GM18517 (cell line): ENCODE measurements around the gene TRMT61A.
"Not testable (repeated sequence)": the region's sequence is repeated elsewhere in the genome, so short reads cannot be mapped to it uniquely, and the experiment has no call there.

Experiments
- ATAC-seq: cut with Tn5 transposase; IDR thresholded peaks from one replicate; pipeline ENCODE4 v1.9.1; 2021; ENCODE audit warnings: mild to moderate bottlenecking, moderate library complexity; ENCODE audit not compliant: unreplicated experiment

TRMT61A gene

DNA sequence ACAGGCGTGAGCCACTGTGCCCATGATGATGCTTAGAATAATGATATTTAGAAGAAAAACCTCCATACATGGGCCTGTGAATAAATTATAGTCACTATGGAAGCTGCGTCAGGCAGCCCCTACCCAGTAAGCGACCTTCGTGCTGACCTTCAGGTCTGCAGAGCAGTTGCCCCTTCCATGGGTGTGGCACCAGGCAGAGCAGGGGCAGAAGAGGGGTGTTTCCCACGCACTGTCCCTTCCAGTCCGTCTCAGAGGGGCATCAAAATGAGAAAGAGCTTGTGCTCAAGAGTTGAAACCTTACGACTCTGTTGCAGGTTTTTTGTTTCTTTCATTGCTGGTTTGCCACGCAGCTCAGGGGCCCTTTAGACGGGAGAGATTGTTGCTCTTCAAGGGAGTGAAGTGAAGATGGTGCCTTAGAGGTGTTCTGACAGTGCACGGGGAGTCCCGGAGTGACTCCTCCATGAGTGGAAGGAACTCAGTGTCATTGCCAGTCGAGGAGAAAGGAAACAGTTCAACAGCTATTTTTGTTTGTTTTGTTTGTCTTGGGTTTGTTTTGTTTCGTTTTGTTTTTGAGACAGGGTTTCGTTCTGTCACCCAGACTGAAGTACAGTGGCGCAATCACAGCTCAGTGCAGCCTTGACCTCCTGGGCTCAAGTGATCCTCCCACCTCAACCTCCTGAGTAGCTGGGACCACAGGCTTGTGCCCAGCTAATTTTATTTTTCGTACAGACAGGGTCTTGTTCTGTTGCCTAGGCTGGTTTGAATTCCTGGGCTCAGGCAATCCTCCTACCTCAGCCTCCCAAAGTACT is 20.3 kb upstream of the TRMT61A start:
- no peak for ATAC-seq

DNA sequence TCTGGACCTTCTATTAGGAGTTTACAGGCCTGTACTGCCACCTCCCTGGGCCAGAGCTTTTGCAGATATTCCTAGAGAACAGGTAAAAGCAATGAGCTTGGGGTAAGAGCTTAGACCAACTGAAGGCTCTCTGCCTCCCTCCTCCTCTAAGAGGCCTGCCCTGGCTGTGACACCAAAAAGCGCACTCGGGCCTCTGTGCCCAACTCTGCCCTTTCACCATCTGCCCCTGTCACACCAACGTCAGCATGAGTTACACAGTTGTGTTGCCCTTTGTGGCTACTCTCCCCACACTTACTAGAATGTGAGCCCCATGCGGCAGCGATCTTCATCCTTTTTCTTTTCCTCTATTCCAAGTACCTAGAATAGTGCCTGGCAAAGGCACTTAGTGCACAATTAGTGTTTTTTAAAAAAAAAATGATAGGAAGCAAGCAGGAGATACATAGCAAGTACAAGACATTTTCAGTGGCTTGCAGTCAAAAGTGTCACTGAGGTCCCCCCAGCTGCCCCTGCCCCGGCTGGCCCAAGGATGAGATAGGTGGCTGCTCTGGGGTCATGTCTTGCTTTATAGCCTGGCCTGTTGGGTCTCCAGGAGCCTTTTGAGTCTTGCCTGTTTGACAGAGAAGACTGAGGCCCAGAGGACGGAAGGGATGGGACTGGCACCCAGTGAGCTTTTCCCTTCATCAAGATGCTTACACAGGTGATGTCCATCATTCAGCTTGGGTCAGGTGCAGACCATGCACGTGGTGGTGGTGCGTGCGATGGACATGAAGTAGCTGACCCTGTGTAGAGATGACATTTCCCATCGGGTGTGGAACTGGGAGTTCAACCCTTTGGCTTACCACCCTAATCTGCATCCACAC is 18.9 kb upstream of the TRMT61A start:
- no peak for ATAC-seq

DNA sequence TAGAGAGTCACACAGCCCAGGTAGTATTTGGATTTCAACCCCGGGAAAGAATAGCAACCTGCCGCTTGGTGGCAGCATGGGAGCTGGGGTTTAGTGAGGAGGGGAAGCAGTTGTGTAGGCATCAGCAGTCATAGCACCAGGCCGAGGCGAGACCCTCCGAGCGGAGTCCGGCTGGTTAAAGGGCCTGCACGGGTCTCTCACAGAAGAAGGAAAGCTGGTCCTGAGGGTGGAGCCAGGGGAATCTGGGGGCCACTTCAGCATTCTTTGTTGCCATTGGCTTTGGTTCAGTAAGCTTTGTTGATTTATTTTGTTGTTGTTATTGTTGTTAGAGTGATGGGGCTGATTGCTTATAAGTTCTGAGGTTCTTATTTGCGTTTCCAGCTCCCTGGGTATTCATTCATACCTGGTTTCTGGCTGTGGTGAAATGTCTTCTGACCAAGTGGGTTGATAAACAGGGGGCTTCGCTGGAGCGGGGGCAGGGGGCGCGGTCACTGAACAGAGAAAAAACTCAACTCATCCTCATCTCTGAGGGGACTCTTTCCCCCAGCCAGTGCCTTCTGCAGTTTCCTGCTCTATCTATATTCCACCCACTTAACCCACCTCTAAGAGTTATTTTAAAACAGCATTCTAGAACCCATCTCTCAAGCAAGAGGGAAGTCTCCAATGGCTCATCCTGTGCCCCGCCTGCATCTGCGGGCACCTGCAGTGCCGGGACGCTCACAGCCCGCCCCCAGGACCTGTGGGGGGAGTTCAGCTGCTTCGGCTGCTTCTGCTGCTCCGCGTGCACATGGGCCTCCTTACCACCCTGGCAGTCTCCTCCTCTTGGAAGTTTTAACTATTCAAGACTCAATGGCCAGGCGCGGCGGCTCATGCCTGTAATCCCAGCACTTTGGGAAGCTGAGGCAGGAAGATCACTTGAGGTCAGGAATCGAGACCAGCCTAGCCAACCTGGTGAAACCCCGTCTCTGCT is 18.0 kb upstream of the TRMT61A start:
- ATAC-seq, result no peak

DNA sequence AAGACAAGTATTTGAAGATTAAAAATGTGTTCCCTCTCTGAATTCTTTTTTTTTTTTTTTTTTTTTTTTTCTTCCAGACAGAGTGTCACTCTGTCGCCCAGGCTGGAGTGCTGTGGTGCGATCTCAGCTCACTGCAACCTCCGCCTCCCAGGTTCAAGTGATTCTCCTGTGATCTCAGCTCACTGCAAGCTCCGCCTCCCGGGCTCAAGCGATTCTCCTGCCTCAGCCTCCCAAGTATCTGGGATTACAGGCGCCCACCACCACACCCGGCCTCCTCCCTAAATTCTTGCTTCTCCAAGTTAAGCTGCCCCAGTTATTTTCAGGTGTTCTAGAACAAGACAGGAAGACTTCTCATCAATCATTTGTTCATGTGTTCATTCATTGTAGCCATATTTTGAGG is 16.8 kb upstream of the TRMT61A start:
- not testable (repeated sequence) for ATAC-seq

DNA sequence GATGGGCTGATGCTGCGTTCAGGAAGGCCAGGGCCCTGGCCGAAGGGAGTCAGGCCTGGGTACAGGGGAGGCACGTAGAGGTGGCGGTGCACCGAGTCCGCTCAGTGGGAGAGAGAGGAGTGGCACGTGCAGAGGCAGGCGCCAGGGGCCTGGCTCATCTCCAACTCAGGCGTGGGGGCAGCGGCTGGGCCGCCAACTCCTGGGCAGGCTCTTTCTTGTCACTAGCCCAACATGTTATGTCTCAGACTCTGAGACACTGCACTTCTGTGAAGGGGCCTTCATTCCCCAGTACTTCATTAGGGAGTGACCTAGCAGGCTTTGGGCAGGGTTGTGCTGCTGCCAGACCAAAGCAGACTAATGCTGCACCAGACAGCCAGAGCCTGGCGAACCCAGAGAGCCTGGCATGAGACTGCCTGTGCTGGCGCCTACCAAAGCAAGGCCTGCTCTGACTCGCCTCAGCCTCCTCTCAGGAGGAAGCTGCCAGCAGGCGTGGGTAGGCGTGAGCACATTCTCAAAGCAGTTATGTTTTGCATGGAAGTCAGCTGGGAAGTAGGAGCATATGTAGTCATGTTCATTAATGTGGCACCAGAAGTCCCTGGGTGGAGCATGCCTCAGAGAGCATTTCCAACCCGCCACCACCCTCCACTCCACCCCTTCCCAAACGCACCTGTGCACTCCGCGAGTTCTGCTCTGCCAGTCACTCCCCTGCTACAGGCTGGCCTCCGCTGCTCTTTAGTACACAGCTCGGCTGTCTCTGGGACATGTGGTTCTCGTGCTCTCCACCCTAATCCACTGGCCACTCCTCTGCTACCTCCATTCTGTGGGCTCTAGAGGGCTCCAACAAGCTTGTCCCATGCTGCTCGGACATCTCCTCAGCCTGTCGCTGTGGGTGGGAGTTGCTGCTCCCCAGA is 16.0 kb upstream of the TRMT61A start:
- no peak for ATAC-seq

DNA sequence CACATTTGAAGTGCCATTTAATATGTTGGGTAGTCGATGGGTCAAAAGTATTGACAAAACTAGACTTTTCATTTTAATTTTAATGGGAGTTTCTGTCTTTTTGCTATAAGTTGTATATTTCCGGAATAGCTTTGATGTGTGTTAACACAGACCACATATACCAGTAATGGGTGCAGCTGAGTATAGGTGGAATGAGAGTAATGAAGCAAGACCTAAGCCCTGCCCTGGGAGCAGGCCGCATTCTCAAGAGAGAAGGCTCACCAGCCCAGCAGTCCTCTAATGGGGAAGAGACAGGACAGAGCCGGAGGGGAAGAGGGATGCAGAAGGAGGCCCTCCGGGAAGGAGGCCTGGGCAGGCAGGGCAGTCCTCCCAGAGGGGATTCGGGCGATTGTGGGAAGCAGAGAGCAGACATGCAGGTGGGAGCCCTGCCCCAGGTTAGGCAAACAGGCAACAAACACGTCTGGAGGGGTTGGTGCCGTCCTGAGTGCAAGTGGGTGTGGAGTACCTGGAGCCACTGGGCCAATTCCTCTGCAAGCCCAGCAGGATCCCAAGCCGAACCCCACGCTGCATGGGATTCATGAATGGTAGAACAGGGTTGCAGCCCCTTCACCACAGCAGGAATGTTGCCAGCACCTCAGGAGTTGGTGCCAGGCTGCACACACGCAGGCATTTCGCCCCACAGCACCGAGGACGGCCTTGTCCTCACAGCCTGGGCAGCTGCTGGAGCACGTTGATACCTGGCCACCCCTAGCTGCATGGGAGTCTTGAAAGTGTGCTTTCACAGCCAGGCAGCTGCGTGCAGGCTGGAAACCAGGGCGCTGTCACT is 14.2 kb upstream of the TRMT61A start:
- ATAC-seq, result no peak

DNA sequence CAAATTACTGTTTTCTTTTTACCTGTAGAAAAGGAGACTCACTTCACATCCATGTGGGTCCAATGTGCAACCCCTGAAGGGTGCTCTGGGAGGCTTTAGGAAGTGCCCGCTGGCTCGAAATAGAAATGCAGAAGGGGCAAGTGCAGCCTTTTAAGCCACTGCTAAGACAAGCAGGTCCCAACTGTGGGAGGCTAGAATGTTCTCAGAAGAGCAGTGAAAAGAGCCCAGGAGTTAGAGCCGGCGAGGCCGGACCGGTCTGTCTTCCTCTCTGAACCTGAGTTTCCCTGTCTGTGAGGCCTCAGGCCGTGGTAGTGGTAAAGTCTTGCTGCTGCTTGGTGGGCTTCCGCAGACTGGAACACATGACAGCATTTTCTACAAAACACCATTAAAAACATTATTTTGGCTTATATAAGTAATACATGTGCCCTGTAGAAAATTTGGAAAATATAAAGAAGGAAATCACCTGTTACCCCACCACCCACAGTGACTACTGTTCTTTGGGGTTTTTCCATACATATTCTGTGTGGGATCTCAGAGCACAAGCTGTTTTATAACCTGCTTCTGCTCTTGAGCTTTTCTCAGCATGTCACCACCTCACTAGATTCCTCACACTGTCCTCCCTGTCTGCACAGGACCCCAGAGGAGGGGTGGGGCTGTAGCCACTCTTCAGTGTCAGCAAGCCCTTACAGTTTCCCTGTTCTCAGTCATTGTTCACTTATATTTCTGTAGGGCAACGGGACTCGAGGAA is 12.4 kb upstream of the TRMT61A start:
- ATAC-seq, result no peak

DNA sequence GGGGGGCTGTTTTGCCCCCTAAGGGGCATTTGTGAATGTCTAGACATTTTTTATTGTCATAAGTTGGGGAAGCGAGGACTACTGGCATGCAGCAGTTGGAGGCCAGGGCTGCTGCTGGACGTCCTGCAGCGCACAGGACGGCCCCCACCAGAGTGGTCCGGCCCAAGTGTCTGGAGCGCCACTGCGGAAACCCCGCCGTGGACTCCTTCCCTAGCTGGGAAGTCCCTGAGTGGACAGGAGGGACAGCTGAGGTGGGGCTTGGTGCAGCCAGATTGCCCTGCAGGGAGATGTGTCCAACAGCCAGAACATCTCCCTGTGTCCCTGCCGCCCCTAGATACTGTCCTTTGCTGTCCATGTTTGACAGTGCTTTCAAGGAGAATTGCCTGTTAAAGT is 11.8 kb upstream of the TRMT61A start:
- ATAC-seq, result no peak

DNA sequence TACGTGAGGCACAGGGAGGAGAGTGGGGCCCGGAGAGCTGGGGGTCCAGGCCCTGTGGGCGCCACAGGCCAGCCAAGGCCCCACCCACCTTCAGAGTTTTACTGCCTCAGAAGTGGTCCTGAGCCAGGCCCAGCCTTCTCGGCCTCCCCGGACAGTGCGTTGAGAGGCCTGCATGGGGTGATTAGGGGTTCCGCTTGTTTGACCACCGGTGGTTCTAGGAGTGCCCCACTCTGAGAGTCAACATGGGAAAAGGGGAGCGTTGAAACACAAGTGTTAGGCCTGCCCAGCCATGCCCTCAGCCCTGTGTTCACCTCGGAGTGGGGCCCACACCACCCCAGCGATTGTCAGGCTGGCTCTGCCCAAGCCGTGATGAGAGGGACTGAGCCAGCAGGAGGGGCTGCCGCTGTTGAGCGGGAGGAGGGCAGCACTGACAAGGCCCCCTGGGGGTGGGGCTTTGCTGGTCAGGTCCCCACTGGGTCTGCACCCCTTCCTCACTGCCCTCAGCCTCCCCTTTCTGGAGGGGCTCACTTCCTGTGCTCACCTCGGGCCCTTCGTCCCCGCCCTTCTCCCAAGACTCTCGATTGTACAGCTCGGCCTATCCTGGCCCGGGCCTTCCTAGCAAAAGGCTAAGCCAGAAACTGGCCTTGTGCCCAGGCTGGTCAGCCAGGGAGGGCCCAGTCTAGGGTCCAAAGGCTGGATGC is 11.1 kb upstream of the TRMT61A start:
- no peak for ATAC-seq

DNA sequence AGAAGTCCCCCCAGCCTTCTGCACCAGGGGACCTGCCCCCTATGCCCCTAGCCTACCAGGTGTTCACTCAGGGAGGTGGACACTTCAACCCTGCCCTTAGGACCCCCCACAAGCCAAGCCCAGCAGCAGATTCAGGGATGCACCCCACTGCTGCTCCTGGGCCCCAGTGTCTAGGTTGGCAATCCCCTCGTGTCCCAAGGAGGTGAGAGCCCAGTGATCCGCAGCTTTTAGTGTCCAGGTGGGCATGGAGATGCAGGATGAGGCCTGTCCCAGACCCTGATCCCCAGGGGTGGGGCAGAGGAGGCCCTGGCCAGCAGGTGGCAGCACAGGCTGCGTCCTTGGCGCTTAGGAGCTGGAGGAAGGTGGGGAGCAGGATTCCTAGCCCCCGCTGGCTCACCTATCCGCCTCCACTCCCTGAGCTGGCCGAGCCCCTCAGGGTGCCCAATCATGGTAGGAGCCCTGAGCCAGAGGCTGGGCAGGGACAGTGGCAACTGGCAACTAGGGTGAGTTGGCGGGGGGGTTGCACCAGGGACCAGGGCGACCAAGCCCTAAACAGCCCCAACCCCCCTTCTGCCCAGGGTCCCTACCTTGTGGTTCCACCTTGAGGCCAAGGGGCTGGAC is 10.5 kb upstream of the TRMT61A start:
- ATAC-seq, result no peak

DNA sequence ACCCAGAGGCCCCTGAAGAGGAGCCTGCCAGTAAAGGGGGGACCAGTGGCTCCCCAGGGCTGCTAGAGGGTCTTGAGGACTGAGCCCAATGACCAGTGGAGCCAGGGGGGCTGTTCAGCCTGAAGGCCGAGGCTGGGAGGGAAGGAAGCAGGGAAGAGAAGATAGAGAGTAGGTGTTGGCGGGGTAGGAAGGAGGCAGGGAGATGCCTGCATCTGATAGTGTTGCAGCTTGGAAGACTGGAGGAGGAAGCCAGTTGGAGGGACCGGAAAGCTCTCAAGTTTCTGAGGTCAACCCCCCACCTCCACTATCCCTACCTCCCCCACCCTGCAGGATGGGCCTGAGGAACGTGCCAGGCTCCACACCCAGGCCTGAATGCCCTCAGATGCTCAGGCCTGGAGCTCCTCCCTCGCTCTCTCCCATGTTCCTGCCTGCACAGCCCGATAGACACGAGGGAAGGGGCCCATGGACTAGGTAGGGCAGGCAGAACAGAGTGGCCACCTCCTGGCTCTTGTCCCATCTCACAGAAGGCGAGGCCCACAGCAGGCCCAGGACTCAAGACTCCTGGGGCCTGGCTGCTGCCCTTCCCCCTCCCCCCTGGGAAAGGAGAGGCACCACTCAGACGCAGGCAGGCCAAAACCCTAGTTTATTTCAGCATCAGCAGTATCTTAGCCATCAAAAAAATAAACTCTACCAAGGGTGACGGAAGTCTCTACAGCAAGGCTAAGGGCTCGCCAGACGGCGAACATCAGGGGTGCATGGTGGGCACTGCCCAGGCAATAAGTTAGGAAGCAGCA is 9.8 kb upstream of the TRMT61A start:
- no peak for ATAC-seq

DNA sequence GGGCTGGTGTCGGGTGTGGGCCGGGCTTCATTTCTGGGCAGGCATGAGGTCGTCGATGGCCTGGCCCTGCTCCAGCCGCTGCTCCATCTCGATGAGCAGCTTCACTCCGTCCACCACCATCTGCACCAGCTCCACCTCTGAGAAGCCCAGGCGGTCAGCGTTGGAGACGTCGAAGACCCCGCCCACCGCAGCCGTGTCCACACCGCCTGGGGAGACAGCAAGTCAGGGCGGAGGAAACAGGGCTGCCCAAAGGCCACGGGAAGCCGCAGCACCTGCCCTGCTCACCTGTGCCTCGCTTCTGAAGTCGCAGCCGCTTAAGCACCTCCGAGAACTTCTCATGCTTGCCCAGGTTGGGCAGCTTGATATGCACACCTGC is 9.2 kb upstream of the TRMT61A start:
- ATAC-seq, result no peak

DNA sequence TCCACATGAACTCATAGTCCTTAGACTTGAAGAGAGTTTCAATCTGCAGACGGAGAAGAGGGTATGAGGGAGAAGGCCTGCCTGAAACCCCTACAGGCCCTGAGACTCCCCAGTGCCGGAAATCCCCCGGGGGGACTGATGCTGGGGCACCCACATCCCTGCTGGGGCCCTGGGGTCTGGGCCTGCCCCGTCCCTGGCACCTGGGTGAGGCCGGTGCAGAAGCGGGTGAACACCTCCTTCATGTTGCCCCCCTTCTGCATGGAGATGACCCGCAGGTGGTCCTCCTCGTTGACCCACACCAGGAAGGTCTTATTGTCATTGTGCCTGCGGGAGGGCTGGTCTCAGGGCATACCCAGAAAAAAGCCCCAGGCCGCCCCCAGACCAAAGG is 8.7 kb upstream of the TRMT61A start:
- no peak for ATAC-seq

DNA sequence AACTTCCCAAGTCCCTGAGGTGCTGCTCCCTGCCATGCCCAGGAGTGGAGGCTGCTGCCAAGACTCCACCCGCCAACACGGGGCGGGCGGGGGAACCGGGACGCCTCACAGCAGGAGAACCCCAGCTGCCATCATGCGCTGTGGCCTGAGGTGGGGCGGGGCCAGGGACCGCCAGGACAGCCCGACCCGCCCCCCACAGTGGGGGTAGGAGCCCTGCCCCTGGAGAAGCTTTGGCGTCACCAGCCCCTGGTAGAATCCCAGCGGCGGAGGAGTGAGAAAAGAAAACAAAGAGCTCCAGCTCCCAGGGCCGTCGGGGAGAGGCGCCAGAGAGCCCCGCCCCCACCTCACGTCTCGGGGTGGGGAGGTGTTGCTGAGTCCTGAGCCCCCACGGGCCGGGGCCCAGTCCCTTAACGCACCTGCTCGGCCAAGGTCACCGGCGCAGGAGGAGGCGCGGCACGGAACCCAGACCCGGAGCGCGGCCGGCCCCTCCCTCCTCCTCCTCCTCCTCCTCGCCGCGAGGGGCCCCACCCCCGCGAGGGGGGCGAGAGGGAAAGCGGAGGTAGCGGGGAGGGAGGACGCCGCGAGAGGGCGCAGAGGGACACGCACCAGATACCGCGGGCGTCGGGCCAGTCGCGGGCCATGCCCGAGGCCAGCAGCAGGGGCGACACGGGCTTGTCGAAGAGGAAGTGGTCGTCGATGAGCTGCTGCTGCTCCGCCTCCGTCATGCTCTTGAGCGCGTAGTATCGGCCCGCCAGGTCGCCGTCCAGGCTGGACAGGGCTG is 8.1 kb upstream of the TRMT61A start:
- ATAC-seq, result no peak

DNA sequence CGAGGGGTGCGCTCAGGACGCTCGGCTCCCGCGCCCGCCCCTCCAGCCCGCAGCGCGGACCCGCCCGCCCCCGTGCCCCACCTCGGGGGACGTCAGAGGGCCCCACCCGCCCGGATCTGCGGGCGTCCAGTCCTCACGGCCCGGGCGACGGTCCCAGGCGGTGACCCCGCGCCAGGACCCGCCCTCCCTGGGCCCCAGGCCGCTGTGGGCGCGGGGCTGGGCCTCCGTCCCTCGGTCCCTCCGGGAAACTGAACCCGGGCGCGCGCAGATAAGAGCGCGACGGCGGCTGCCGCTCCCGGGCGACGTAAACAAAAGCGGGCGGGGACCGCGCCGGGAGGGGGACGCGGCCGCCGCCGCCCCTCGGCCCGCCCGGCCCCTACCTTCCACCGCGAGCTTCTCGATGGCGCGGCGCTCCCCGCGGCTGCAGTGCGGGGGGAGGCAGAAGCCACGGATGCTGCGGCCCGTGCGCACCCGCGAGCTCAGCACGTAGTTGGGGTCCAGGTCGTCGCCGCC is 7.5 kb upstream of the TRMT61A start:
- ATAC-seq, result no peak
